ENCODE data around the gene FER.

- TF ChIP-seq CTCF (IDR thresholded peaks at IDR 0.05), result no peak
- no peak for TF ChIP-seq POLR2A (IDR thresholded peaks at IDR 0.05)
Measured at GRCh38 chr5:109239456-109239855, 491.8 kb downstream of the FER start.
